Neural cell (in vitro differentiated cells): ENCODE results near the gene FXYD6.

ENCODE experiments used
- CTCF ChIP-seq: fragments of 450-650 bp; IDR thresholded peaks from 2 replicates; pipeline ENCODE4 v1.5.1; 2014; ENCODE audit warnings: antibody characterized with exemption, mild to moderate bottlenecking, moderate library complexity; ENCODE audit not compliant: poor library complexity, severe bottlenecking
- EP300 ChIP-seq: fragments of 450-650 bp; conservative IDR thresholded peaks from 2 replicates; pipeline ENCODE4 v1.6.1; 2014; ENCODE audit warnings: antibody characterized with exemption, mild to moderate bottlenecking, moderate library complexity; ENCODE audit not compliant: poor library complexity, severe bottlenecking
- POLR2AphosphoS5 ChIP-seq: IDR thresholded peaks from 2 replicates; pipeline ENCODE4 v1.6.1; 2012
- REST ChIP-seq: IDR thresholded peaks from 2 replicates; pipeline ENCODE4 v1.6.1; 2012; ENCODE audit warnings: borderline replicate concordance
- SMC3 ChIP-seq: fragments of 450-650 bp; conservative IDR thresholded peaks from 2 replicates; pipeline ENCODE4 v1.6.1; 2014; ENCODE audit warnings: antibody characterized with exemption, mild to moderate bottlenecking, moderate library complexity; ENCODE audit not compliant: poor library complexity

- TF ChIP-seq CTCF (no peak), POLR2AphosphoS5 (no peak), SMC3 (no peak), EP300 (no peak), REST (no peak)
Measured at GRCh38 chr11:117842131-117842941, 34.1 kb downstream of the FXYD6 start.
